ES-I3 (cell line): ENCODE data around the gene VWA5A.

Experiments
- H3K36me3 ChIP-seq: 2 replicates; pipeline ENCODE4 v1.6.1; 2013; ENCODE audit warnings: mild to moderate bottlenecking, low read length, control low read depth, moderate library complexity; ENCODE audit not compliant: insufficient read depth
- H3K4me1 ChIP-seq: 2 replicates; pipeline ENCODE4 v1.6.1; 2013; ENCODE audit warnings: mild to moderate bottlenecking, control low read depth, low read length; ENCODE audit not compliant: insufficient read depth
- H3K9ac ChIP-seq: 2 replicates; pipeline ENCODE4 v1.6.1; 2013; ENCODE audit warnings: low read depth, mild to moderate bottlenecking, low read length, moderate library complexity
- H3K9me3 ChIP-seq: 2 replicates; pipeline ENCODE4 v1.6.1; 2013; ENCODE audit warnings: mild to moderate bottlenecking, low read length, moderate library complexity; ENCODE audit not compliant: control insufficient read depth, insufficient read depth

VWA5A gene

GRCh38 chr11:124195189-124195734 is 80.0 kb downstream of the VWA5A start:
- Histone ChIP-seq H3K9me3 (no peaks in the 10 kb centered on the region), H3K36me3 (no peaks in the 10 kb centered on the region), H3K9ac (no peak overlapping the region), H3K4me1 (no peaks in the 10 kb centered on the region)
